Measurements from ENCODE around the gene TGIF1. TPM values are rescaled to one million over a fixed set of nuclear protein-coding genes. Genes with fewer than 3 reads are reported as not detected.
"Not testable (repeated sequence)": the region's sequence is repeated elsewhere in the genome, so short reads cannot be mapped to it uniquely, and the experiment has no call there.

TGIF1 gene
- total RNA-seq, 4 donors from 2014 or later, result 89.4 to 122 (median 108) TPM

- Histone ChIP-seq H3K27me3 (no peaks in the 10 kb centered on the region), H3K4me1 (no peaks in the 10 kb centered on the region), H3K4me3 (no peak overlapping the region), H3K27ac (no peak overlapping the region), H3K36me3 (no peaks in the 10 kb centered on the region), H3K9me3 (peaks cover 4% of the 10 kb centered on the region)
- no peak for TF ChIP-seq POLR2A (IDR thresholded peaks at IDR 0.05)
- TF ChIP-seq, protein P1, sequence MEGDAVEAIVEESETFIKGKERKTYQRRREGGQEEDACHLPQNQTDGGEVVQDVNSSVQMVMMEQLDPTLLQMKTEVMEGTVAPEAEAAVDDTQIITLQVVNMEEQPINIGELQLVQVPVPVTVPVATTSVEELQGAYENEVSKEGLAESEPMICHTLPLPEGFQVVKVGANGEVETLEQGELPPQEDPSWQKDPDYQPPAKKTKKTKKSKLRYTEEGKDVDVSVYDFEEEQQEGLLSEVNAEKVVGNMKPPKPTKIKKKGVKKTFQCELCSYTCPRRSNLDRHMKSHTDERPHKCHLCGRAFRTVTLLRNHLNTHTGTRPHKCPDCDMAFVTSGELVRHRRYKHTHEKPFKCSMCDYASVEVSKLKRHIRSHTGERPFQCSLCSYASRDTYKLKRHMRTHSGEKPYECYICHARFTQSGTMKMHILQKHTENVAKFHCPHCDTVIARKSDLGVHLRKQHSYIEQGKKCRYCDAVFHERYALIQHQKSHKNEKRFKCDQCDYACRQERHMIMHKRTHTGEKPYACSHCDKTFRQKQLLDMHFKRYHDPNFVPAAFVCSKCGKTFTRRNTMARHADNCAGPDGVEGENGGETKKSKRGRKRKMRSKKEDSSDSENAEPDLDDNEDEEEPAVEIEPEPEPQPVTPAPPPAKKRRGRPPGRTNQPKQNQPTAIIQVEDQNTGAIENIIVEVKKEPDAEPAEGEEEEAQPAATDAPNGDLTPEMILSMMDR (IDR thresholded peaks at IDR 0.05), result no peak
- TF ChIP-seq POLR2AphosphoS5 (IDR thresholded peaks at IDR 0.05), result no peak
- TF ChIP-seq EP300 (IDR thresholded peaks at IDR 0.05), result no peak
- DNase-seq (ENCODE audit: low spot score in 2 of 2), result no peak
- WGBS, result 39% methylated on average over 3 of the region's 3 CpGs
These were observed 44.3 kb upstream of the TGIF1 start for GRCh38 chr18:3405713-3406112.

GRCh38 chr18:3408107-3408506, 41.9 kb upstream of the TGIF1 start:
- Histone ChIP-seq H3K36me3 (no peaks in the 10 kb centered on the region), H3K4me1 (peaks cover 8% of the 10 kb centered on the region), H3K9me3 (peaks cover 4% of the 10 kb centered on the region), H3K4me3 (no peak overlapping the region), H3K27ac (no peak overlapping the region), H3K27me3 (no peaks in the 10 kb centered on the region)
- 91% methylated on average over 3 of the region's 3 CpGs for WGBS
- TF ChIP-seq POLR2AphosphoS5 (IDR thresholded peaks at IDR 0.05) (no peak), POLR2A (IDR thresholded peaks at IDR 0.05) (no peak), EP300 (IDR thresholded peaks at IDR 0.05) (no peak)
- TF ChIP-seq, protein P1 (IDR thresholded peaks at IDR 0.05), result no peak
- DNase-seq (ENCODE audit: low spot score in 2 of 2), result no peak

GRCh38 chr18:3409811-3410210, 40.2 kb upstream of the TGIF1 start:
- TF ChIP-seq POLR2A (IDR thresholded peaks at IDR 0.05) (no peak), POLR2AphosphoS5 (IDR thresholded peaks at IDR 0.05) (no peak), EP300 (IDR thresholded peaks at IDR 0.05) (no peak)
- TF ChIP-seq, protein P1 (IDR thresholded peaks at IDR 0.05), result no peak
- 93% methylated on average over 7 of the region's 7 CpGs for WGBS
- Histone ChIP-seq H3K27me3 (no peaks in the 10 kb centered on the region), H3K36me3 (no peaks in the 10 kb centered on the region), H3K9me3 (peaks cover 4% of the 10 kb centered on the region), H3K27ac (no peak overlapping the region), H3K4me3 (no peak overlapping the region), H3K4me1 (peaks cover 10% of the 10 kb centered on the region)
- DNase-seq (ENCODE audit: low spot score in 2 of 2), result no peak

DNA sequence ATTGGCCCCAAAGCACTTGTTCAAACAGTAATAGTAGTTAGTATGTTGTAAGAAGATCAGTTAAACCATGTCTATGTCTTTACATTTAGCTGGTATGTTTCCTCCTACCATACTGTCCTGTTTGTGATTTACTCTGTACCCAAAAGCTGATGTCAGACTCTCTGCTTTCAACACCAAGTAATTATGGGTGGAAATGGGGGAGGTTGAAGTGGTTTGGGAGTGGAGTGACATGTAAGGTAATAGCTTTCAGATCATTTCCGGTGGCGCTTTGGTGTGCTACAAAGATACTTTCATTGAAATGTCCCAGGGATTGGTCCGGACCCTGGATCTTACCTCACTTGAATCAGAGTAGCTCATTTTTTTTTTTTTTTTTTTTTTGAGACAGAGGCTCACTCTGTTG, 39.7 kb upstream of the TGIF1 start:
- WGBS, result 94% methylated on average over 3 of the region's 3 CpGs
- H3K4me3 ChIP-seq, result no peak overlapping the region
- H3K27ac ChIP-seq, result no peak overlapping the region
- H3K4me1 ChIP-seq, result peaks cover 10% of the 10 kb centered on the region
- H3K27me3 ChIP-seq, result no peaks in the 10 kb centered on the region
- DNase-seq (ENCODE audit: low spot score in 2 of 2), result no peak
- H3K36me3 ChIP-seq, result no peaks in the 10 kb centered on the region
- no peak for TF ChIP-seq POLR2AphosphoS5 (IDR thresholded peaks at IDR 0.05)
- TF ChIP-seq, protein P1 (IDR thresholded peaks at IDR 0.05), result no peak
- no peak for TF ChIP-seq EP300 (IDR thresholded peaks at IDR 0.05)
- no peak for TF ChIP-seq POLR2A (IDR thresholded peaks at IDR 0.05)
- H3K9me3 ChIP-seq, result peaks cover 4% of the 10 kb centered on the region

- not testable (repeated sequence) for H3K27me3 ChIP-seq; DNase-seq (ENCODE audit: low spot score in 2 of 2); H3K36me3 ChIP-seq; H3K27ac ChIP-seq; H3K4me3 ChIP-seq; H3K9me3 ChIP-seq
- WGBS, result 88% methylated on average over 1 of the region's 3 CpGs
- H3K4me1 ChIP-seq, result peaks cover 10% of the 10 kb centered on the region
These were observed 39.1 kb upstream of the TGIF1 start for GRCh38 chr18:3410876-3411275.

GRCh38 chr18:3411327-3411726, 38.6 kb upstream of the TGIF1 start:
- Histone ChIP-seq H3K27me3 (no peaks in the 10 kb centered on the region), H3K4me3 (no peak overlapping the region), H3K36me3 (no peaks in the 10 kb centered on the region), H3K27ac (no peak overlapping the region), H3K4me1 (peaks cover 10% of the 10 kb centered on the region), H3K9me3 (no peaks in the 10 kb centered on the region)
- no peak for DNase-seq (ENCODE audit: low spot score in 2 of 2)
- TF ChIP-seq EP300 (IDR thresholded peaks at IDR 0.05) (no peak), POLR2A (IDR thresholded peaks at IDR 0.05) (no peak), POLR2AphosphoS5 (IDR thresholded peaks at IDR 0.05) (no peak)
- TF ChIP-seq, protein P1 (IDR thresholded peaks at IDR 0.05), result no peak
- WGBS, result 82% methylated on average over 3 of the region's 3 CpGs
